ENCODE measurements around the gene EIF4G3.
A peak's percentile ranks its signal among the peaks of the same experiment; 100 is the strongest.

The EIF4G3 gene

DNA sequence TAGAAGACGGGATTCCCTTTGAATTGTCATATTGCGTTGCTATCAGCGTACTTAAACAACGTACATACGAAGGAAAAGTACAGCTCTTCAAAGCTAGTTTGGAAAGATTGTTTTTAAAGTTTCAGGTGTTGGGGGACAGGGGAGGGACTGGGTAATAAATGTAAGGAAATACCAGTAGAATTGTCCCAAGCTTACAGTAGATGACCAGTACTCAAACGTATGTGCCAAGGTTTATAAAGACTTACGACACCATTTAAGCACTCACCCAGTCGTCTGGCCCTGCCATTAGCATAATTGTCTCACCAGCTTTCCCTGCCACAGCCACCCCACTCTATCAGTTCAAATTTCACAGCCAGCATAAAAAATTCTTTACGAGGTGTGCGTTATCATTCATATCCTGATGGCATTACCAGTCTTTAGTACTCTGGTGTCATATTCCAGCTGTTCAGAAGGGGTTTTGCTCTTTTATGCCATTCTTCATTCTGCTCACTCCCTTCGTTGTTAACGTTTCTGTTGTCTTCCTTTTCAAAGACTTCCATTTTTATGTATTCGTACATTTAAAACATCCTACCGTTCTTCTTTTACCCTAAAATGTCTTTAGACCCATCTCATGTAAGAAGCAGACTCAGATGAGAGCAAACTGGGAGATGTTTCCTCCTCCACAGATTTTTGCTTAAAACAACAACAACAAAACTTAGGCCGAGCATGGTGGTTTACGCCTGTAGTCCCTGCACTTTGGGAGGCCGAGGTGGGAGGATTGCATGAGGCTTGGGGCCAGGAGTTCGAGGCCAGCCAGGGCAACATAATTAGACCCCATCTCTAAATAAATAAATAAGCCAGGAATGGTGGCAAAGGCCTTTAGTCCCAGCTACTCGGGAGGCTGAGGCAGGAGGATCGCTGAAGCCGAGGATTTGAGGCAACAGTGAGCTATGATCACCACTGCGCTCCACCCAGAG, 388.6 kb downstream of the EIF4G3 start:
- peak; percentile 18 for DNase-seq

DNA sequence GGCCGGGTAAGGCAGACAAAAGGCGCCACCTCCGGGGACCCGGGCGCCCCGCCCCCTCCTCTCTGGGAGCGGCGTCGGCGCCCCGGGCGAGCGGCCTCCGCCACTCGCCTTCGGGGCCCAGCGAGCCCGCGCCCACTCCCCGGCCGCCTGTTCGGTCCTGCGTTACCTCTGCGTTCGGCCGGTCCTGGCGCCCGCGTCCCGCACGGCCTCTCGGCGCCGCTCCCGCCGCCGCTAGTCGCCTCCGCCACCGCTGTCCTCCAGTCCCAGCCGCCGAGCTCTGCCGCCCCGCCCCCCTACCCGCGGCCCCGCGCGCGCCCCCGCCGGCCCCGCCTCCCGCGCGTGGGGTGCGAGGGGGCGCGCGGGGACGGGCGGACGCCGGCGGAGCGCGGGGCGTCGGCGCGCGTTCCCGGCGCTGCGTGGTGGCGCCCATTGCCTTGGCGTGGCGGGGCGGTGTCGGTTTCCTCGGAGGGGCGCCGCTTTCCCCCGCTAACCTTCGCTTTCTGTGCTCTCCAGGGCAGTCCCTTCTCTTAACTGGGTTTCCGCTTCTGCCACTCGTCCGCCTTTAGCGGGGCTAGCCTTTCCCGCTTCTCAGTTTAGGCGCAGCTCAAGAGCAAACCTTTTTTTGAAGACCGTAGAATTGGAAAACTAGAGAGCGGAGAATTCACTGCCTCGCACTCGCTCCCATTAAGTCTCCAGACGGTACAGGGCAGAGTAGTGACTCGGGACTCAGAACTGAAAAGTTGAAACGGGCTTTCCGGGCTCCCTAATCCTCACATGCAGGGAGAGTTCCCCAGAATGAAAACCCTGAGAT, 389.5 kb downstream of the EIF4G3 start, which contains the start of gene HP1BP3:
TSS of gene HP1BP3 (minus strand) at position 279 of the 811 bp plus-strand sequence. CDS start 6,867 bp downstream, outside the sequence.
- peak; percentile 60 for DNase-seq

DNA sequence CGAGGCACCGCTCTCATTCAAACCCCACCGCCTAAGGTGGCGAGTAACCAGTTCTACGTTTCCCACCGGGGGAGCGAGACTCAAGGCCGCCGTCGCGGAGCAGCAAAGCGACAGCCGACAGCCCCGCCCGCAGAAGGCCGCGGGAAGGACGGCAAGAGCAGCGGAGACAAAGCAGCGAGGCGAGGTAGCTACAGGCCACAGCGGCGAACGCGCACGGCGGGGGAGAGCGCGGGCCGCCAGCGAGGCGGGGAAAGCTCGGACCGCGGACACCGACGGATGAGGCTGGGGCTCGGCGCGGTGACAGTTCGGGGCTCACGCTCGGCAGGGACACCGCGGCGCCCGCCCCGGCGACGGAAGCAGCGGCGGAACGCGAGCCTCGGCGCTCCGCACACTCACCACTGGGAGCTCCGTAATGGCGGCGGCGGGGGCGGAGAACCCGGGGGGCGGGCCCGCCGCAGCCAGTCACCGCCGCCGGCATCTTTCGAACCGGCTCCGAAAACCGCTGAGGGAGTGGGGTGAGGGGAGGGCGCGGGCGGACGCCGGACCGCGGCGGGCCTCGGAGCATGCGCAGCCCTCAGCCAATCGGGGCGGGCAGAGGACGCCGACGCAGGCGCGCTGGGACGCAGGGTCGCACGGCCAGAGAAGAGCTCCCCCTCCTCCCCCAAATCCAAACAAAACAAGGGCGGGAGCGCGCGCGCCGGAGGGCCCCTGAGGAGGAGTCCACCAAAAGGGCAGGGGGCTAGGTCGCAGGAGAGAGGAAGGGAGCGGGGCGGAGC, 390.3 kb downstream of the EIF4G3 start:
- DNase-seq = peak; percentile 94

DNA sequence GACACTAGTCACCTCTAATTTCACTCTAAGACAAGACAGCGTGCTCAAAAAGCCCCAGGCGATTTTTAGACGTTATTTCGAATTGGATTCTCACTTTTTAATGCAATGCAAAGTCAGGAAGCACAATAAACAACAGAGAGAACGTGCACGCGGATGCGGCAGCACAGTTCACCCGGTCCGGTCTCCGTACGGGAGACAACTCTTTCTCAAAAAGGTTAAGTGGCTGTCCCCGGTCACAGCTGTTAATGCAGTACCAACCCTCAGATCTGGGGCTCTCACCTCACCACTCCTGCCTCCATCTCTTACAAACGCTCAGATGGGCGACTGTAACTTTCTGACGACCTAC, 390.8 kb downstream of the EIF4G3 start:
- no peak for DNase-seq

DNA sequence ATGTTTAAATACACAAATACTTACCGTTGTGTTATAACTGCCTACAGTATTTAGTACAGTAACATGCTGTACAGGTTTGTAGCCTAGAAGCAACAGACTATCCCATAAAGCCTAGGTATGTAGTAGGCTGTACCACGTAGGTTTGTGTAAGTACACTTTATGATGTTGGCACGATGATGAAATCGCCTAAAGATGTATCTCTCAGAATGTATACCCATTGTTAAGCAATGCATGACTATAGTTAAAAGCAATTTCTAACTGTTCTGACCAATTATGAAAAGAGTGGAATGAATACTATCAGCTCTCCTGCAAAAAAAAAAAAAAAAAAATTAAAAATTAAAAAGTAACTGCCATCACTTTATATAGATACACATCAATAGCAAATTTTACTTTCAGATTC, 401.0 kb downstream of the EIF4G3 start:
- DNase-seq = no peak

DNA sequence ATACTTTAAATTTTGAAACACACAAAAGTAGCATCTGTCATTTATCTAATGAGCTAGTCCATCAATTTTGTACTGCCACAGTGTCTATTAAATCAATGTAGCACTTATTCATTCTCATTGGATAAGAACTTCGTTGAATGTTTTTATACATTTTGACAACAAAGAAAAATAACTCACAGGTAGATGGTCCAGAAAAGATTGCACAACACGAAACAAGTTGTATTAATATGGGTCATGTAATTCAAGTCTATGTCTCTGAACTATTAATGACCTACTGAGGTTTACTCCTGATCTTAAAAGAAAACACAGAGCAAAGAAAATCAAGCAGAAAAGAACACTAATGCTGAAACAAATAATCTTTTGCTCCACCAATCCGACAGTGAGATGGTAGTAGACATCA, 404.9 kb downstream of the EIF4G3 start:
- DNase-seq = no peak

DNA sequence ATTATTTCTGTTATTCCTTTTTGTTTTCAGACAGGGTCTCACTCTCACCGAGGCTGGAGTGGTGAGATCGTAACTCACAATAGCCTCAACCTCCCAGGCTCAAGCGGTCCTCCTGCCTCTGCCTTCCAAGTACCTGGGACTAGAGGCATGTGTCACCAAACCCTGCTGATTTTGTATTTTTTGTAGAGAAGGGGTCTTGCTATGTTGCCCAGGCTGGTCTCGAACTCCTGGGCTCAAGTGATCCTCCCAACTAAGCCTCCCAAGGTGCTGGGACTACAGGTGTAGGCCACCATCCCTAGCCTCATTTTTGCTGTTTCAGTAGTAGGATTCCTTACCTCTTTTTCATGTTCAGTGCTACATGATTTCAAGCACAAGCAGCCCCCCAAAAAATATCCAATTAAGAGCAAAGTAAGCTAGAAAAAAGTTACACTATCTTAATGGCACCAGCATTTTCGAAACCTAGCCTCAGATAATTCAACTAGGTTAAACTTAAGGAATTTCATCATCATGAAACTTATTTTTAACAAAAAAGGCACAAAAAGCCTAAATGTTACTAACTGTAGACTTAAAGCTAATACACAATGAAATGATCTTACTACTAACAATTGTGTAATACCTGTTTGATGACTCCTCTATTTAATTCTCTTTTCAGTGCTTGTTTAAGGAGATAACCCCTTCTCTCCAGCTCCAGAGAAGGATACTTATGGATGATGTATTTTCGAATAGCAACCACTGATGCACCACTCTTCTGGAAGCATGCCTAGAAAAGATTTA, 406.2 kb downstream of the EIF4G3 start:
- no peak for DNase-seq

DNA sequence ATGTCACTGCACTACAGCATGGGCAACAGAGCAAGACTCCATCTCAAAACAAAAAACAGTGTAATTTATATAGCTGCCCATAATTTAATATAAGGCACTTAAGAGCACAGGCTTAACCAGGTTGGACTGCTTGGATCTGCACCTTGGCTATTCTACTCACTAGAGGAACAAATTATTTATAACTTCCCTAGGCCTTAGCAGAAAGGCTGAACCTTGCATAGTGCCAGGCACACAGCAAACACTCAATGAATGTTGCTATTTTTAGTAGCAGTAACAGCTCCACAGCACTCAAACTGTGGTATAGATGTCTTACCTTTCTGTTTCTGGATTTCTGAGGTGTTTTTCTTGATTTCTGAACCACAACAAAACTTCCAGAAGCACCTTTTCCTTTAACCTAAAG, 409.4 kb downstream of the EIF4G3 start:
- DNase-seq = no peak

DNA sequence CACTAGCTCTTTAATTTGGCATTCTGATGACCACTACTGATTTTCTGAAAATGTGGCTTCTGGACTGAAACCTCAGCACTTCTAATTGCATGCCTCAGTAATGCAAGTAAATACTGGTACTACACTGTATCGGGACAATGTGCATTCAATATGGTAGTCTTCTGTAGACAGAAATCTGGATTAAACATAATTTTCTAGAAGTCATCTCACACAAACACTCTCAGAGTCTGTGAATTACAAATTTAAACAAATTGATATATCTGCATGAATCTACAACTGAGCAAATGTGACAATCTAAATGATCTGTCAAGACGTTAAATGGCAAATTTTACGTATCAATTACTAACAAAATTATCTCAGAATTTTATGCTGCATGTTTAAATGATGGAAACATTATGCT, 413.3 kb downstream of the EIF4G3 start:
- DNase-seq = no peak

DNA sequence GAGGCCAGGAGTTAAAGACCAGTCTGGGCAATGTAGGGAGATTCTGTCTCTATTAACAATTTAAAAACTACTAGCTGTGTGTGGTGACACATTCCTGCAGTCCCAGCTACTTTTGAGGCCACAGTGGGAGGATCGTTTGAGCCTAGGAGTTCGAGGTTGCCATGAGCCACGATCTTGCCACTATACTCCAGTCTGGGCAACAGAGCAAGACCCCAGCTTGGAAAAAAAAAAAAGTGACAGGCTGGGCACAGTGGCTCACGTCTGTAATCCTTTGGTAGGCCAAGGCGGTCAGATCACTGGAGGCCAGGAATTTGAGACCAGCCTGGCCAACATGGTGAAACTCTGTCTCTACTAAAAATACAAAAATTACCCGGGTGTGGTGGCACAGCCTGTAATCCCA, 416.4 kb downstream of the EIF4G3 start:
- DNase-seq = no peak

Data from NCI-H146 (cell line).